ENCODE results near the gene CASR. TPM values are rescaled to one million over a fixed set of nuclear protein-coding genes. Genes with fewer than 3 reads are reported as not detected.

Gene CASR
- total RNA-seq, 1 experiment from 2014 or later: not detected

GRCh38 chr3:122305818-122306621, 122.6 kb downstream of the CASR start:
- DNase-seq (ENCODE audit: low read depth): peak; percentile 25

GRCh38 chr3:122306622-122306953, 123.1 kb downstream of the CASR start:
- no peak for DNase-seq (ENCODE audit: low read depth)

- no peak for DNase-seq (ENCODE audit: low read depth)
Measured at GRCh38 chr3:122307094-122307687, 123.7 kb downstream of the CASR start.

GRCh38 chr3:122307976-122308375, 124.5 kb downstream of the CASR start:
- DNase-seq (ENCODE audit: low read depth): no peak

- no peak for DNase-seq (ENCODE audit: low read depth)
Measured at GRCh38 chr3:122310361-122310760, 126.9 kb downstream of the CASR start.

- DNase-seq (ENCODE audit: low read depth): no peak
Measured at GRCh38 chr3:122312826-122313225, 129.4 kb downstream of the CASR start.

GRCh38 chr3:122313281-122313680, 129.8 kb downstream of the CASR start:
- no peak for DNase-seq (ENCODE audit: low read depth)

- DNase-seq (ENCODE audit: low read depth): no peak
Measured at GRCh38 chr3:122314228-122314876, 130.9 kb downstream of the CASR start.

GRCh38 chr3:122315619-122316018, 132.2 kb downstream of the CASR start:
- no peak for DNase-seq (ENCODE audit: low read depth)

GRCh38 chr3:122316368-122316767, 132.9 kb downstream of the CASR start:
- no peak for DNase-seq (ENCODE audit: low read depth)

- peak; percentile 42 for DNase-seq (ENCODE audit: low read depth)
Measured at GRCh38 chr3:122318620-122319019, 135.2 kb downstream of the CASR start.

- DNase-seq (ENCODE audit: low read depth): no peak
Measured at GRCh38 chr3:122322095-122323075, 138.9 kb downstream of the CASR start.

- no peak for DNase-seq (ENCODE audit: low read depth)
Measured at GRCh38 chr3:122324871-122325323, 141.4 kb downstream of the CASR start, which contains the start of gene CSTA. TSS of gene CSTA (plus strand) at chr3:122325248. CDS start at chr3:122325293, 45 bp downstream.

GRCh38 chr3:122325769-122326168, 142.3 kb downstream of the CASR start:
- DNase-seq (ENCODE audit: low read depth): no peak

- no peak for DNase-seq (ENCODE audit: low read depth)
Measured at GRCh38 chr3:122331886-122332285, 148.4 kb downstream of the CASR start.

GRCh38 chr3:122332551-122332950, 149.1 kb downstream of the CASR start:
- DNase-seq (ENCODE audit: low read depth): no peak

Other genes with a start within 250 kb of the CASR start
- not detected in 2 replicates for gene ILDR1, start 161.4 kb upstream of the CASR start, total RNA-seq (2014; rRNA removed; shearing (Covaris generic))
- gene CD86, start 128.3 kb upstream of the CASR start, total RNA-seq (2014; rRNA removed; shearing (Covaris generic)): 0.37 TPM in 1 of 2 replicates, not detected in the other
- gene CSTA, start 141.6 kb downstream of the CASR start, total RNA-seq (2014; rRNA removed; shearing (Covaris generic)): 0.30 TPM in 1 of 2 replicates, not detected in the other
- 56.4 and 112 TPM in 2 replicates for gene MIX23, start 199.6 kb downstream of the CASR start, total RNA-seq (2014; rRNA removed; shearing (Covaris generic))
- 84.7 and 87.8 TPM in 2 replicates for gene FAM162A, start 200.5 kb downstream of the CASR start, total RNA-seq (2014; rRNA removed; shearing (Covaris generic))
- gene WDR5B, start 232.4 kb downstream of the CASR start, total RNA-seq (2014; rRNA removed; shearing (Covaris generic)): 4.6 and 5.5 TPM in 2 replicates

Measured in M059J (cell line).